ENCODE measurements around the gene CCDC34.

CCDC34 gene

DNA sequence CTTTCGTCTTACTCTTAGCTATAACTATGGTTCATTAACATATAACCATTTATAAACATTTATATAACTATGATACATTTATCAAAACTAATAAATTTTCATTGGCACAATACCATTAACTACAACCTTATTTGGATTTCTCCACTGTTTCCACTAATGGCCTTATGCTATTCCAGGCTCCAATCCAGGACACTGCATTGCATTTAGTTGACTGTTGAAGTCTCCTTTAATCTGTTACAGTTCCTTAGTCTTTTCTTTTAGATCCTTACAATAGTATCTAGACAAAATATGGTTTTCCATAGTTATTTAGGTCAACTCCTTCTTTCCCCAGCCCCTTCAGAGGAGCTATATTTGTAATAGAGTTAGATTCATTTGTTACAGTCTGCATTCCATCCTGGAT, 47.2 kb downstream of the CCDC34 start:
- DNase-seq = no peak

DNA sequence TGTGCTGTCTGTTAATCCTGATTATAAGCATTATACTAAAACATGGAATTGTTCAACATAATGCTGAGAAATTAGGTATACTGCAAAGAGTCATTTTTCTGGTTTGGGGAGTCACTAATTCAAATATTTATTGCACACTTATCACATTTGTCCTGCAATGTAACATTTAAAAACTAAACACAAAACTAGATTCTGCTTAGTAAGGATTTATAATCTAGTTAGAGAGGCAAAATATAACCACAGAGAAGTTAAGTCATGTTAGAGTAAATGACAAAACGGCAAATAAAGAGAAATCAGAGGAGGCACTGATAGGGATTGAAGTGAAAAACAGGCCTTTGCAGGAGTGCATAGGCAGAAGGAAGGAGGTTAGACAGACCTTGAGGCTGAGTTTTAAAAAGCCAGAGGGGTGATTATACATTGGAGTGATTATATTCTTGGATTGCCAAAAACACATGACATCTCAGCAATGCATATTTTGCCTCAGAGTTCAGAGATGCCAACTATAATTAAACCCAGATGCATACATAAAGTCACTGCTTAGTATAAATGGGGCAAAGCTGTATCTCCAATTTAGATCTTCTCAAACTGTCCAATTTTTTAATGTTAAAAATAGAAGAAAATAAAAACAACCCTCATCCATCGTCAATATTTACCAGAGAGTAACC, 49.7 kb downstream of the CCDC34 start:
- DNase-seq = no peak

DNA sequence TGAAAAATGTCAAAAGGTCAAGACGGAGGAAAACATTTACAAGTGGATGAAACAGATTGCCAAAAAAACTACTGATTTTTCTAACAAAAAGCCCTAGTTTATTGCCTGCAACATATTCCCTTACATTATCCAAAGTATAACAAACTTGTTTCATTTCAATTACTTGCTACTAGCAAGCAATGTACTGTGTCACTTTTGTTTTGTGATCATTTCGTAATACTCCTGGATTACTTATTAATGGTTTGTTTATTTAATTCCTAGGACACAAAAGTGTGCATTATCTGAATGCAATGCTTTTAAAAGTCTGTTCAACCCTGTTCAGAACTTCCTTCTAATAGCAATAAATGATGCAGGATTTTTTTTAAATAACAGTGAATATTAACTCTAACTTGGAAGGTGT, 50.9 kb downstream of the CCDC34 start:
- no peak for DNase-seq

DNA sequence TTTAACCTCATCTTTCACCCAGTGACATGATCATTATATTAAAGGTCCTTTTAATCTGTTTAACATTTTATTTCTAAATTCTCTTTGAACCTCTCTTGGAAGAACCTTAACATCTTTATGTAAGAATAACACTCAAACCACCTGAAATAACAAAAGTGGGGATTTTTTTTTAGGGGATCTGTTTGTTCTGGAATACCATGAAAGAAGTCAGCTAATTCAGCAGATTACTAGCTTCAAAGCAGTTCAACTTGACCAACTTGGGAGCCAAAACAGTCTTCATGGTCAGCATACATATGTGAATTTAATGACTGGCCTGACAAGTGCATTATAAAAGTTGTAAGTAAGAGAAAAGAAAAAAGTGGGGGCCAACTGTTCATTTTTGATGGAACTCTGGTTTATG, 52.3 kb downstream of the CCDC34 start:
- no peak for DNase-seq

DNA sequence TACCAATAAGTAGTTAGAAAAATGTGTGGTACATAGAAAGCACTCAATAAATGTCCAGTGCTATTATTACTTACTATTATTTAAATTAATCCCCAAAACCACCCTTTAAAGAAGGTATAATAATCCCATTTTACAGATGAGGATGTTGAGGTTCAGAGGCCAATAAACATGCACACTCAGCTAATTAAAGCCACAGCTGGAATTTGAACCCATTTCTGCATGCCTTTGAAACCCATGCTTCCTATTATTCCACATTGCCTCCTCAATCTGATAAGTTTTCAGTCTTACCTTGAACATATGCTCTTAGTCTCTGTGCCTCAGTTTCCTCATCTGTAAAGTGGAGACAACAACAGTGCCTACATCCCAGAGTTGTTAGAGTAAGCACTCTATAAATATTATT, 52.8 kb downstream of the CCDC34 start:
- DNase-seq = no peak

DNA sequence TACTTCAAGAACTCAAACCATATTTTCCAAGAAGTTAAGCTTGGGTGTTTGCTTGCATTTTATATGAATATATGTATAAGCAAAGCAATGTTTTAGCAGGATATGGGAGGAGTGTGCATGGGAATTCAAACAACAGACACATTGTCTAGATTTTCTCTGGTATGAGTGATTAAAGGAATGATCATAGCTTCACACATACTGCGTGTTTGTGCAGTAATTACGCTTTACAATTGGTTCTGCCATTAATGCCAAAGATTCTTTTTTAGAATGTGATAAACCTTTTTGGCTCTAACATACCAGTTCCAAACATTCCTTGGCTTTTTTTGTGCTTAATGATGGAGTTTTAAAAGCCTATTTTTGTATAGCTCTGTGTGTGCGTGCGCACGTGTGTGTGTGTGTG, 54.0 kb downstream of the CCDC34 start:
- DNase-seq = no peak

DNA sequence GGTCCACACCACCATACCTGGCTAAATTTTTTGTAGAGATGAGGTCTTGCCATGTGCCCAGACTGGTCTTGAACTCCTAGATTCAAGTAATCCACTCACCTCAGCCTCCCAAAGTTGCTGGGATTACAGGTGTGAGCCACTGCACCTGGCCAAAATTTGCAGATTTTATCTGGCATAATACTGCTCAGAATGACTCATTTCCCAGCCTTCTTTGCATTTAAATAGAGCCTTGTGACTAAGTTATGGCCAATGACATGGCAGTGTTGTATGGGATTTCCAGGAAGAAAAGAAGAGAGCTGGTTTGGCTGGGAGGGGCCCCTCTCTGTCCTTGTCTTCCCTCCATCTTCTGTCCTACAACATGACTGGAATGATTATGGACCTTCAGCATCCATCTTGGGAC, 55.8 kb downstream of the CCDC34 start:
- DNase-seq = no peak

DNA sequence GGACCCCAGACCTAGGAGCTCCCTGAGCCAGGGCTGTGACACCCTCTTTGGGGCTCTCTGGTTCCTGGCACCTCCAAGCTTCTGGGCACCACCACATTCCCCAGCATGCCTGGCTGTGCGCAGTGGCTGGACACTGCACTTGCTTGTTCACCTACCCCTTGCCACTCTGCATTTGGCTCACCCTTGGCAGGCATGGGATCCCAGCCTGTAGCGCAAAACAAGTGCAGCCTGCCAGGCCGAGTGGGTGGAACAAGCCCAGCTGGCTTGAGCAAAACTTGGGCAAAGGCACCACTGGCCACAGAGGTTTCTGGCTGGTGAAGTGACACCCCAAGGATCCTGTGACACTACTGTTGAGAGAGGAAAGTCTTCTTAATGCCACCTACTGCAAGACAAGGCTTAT, 57.3 kb downstream of the CCDC34 start:
- no peak for DNase-seq

DNA sequence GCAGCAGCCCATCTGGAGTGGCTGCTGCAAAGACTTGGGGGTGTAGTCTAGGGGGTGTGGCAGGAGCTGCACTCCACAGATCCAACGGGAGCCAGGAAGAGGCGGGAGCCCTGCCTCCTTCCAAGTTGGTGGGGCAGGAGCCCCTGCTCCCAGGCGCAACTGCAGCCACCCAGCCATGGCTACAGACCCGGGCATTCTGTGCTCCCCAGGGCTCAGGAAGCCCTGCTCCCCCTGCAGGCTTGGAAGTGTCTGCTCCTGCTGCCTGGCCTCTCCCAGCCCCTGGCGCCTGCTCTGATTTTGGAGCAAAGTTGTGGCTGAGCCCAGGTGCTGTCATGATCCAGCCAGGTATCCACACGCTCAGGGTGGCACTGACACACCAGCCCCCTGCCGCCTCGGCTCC, 58.5 kb downstream of the CCDC34 start:
- no peak for DNase-seq

DNA sequence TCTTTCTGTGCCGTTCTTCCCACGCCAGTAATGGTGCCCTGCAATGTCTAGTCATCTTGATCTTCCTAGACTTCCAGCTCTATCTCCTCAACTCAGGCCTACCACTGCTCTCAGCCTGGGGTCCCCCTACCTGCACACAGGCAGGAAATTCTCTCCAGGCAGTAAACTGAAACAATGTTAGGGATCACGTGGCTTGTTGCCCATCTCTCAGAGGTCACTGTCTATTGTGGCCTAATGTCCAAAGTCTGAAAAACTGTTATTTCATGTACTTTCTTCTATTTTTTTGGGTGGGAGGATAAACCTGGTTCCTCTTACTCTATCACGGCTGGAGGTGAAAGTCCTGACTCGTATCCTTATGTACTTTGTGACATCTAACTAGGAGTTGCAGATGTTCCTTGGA, 59.1 kb downstream of the CCDC34 start:
- no peak for DNase-seq

DNA sequence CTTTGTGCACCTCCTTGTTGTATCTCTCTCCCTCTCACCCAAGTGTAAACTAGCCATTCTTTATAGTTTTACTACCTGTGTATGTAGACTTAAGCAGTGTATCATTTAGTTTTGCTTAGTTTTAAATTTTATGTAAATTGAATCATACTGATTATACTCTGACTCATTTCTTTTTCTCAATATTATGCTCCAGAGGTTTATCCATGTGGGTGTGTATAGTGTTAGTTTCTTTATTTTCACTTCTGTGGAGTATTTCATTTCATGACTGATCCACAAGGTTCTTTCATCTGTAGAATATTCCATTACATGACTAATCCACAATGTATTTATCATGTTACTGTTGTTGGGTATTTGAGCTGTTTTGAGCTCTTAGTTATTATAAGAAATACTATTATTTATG, 62.0 kb downstream of the CCDC34 start:
- DNase-seq = no peak

DNA sequence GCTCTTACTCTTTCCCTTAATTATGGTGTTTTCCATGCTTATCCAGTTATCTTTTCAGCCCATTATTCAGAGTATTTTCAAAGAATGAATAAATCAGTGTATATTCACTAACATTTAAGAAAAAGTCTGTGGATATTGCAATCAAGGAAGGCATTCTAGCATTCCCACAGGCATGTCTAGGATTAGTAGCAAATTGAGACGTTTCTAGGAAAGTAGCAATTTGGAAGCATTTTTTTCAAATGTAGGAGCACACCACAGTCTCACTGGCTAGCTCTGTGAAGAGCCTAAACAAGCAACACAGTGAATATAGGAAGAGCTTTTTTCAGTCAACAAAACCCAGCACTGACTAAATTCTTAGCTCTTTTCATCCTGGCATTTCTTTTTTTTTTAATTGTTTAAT, 65.4 kb downstream of the CCDC34 start:
- no peak for DNase-seq

DNA sequence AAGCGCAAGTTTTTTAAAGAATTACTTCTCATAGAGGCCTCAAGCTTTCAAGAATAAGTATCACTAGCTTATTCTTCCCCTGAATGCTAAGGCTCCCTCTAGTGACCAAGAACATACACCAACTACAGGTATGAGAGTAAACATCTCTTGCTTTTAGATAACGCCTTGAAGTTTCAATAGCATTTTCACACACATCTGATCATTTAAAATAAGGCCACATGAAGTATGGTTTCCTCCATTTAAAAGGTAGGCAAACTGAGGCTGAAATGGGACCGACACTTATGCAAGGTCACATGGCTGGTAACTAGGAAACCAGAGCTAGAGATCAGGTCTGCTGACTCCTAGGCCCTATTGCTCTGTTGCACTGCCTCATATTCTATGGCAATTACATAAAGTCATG, 66.5 kb downstream of the CCDC34 start:
- no peak for DNase-seq

DNA sequence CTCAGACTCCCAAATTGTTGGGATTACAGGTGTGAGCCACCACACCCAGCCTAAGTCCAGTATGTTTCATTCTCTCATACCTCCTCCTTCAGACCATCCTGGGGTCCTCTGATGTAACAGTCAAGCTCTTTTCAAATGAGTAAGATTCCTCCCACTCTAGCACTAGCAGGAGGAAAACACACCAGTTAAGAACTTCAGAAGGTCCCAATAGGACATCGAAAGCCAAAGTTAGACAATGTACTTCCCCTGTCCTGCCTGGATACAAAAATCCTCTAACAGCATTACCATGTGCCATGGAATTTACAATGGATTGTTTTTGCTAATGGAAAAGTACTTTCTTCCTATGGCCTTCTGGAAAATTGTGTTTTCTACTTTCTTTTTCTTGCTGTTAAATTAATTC, 67.1 kb downstream of the CCDC34 start:
- no peak for DNase-seq

DNA sequence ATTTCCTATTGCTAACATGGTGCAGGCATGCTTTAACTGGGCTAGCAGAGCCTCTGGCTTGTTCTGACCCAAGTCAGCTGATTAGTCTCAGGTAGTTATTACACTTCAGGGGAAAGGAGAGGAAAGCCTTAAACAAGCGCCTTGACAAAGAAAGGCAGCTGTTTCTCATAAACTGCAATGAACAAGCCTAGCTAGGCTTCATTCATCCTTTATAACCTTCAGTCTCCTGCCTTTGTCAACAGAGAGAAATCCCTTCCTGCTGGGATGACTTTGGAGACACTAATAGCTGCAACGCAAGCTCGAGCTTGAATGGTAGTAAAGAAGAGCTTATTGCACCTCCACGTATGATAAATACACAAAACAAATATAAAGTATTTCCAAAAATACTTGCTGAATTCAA, 68.4 kb downstream of the CCDC34 start:
- no peak for DNase-seq

DNA sequence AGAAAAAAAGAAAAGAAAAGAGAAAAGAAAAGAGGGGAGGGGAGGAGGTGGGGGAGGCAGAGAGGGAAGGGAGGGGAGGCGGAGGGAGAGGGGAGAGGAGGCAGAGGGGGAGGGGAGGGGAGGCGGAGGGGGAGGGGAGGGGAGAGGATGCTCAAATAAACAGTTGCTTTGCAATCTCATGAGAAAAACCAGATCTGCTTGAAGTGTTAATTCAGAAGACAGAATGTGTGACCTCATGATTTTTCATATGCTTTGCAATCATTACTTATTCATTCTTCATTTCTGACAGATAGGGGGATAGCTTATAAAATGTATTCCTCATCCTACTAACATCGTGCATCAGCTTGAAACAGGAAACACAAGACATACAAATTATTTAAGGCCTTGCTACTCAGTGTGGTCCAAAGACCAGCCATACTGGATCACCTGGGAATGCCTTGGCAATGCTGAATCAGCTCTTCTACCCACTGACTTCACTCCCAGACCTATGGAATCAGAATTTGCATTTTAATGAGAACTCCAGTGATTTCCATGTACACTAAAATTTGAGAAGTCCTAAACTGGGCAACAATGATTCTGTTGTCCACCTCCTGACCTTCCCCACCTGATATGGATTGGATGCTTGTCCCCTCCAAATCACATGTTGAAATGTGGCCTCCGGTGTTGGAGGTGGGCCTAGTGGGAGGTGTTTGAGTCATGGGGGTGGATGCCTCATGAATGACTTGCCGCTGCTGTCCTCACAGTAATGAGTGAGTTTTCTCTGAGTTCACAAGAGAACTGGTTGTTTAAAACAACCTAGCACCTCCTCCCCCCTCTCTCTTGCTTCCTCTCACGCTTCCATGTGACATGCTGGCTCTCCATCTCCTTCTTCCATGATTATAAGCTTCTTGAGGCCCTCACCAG, 69.2 kb downstream of the CCDC34 start:
- no peak for DNase-seq

DNA sequence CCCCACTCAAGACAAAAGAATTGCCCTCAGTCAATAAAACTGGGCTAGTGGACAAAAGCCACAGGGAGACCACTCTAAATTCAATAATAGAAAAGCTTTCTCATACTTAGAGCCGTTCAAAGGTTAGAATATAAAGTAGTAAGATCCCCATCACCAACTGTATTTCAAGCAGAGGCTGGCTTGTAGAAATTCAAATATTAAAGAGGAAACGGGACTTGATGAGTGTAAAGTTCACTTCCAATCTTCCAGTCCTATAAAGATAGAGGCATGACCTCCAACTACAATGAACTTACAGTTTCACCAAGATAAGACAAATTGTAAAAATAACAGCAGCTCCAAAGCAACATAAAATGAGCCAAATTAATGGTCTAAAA, 70.4 kb downstream of the CCDC34 start:
- no peak for DNase-seq

DNA sequence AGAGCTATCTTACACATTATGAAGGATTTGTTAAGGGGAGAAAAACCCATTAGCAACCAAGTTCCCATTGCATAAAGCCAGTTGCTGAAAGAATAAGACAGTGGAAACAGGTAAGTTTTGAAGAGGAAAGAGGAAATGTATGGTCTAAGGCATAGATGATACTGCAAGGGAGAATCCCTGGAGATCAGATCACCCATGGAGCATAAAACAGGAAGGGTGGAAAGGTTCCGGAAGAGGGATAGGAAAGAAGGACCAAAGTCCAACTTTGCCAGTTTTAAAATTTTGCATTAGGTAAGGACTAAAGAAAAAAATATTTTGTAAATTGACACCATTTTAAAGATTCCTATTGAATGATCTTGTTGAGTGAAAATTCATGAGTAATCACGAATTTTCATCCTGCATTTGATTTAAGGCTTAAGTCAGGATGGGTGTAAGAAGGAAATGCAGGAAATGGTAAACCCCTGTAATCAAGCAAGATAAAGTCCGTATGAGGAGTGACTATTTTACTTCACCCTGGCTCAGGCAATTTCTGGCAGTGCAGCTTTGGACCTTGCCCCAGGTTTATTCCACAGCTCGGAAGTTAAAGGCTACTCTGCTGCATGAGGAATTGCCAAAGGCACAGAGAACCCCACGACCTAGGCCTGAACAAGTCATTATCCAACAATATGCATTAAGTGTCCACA, 70.9 kb downstream of the CCDC34 start:
- DNase-seq = no peak

DNA sequence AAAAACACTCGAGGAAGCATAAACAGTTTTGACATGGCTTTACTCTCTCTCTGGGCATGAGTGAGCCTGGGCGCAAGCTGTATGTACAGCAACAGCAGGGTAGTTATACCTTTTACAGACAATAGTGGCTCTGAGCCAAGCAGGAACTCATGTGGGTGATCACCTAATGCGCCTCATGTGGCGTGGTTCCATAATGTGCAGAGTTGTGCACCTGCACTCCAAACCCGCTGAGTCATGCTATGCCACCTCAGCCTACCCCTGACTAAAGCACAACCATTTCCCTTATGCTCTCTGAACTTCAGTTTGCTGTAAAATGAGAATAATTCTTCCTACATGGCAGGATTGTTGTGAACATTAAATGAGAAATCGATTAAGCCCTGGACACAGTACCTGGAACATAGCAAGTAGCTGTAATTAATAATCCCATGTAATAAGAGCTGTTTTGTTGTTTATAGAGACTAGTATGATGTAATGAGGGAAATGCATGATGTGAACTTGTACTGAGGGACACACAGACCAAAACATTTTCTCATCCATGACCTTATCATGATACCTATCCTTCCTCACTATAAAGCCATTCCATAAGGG, 71.6 kb downstream of the CCDC34 start:
- no peak for DNase-seq

DNA sequence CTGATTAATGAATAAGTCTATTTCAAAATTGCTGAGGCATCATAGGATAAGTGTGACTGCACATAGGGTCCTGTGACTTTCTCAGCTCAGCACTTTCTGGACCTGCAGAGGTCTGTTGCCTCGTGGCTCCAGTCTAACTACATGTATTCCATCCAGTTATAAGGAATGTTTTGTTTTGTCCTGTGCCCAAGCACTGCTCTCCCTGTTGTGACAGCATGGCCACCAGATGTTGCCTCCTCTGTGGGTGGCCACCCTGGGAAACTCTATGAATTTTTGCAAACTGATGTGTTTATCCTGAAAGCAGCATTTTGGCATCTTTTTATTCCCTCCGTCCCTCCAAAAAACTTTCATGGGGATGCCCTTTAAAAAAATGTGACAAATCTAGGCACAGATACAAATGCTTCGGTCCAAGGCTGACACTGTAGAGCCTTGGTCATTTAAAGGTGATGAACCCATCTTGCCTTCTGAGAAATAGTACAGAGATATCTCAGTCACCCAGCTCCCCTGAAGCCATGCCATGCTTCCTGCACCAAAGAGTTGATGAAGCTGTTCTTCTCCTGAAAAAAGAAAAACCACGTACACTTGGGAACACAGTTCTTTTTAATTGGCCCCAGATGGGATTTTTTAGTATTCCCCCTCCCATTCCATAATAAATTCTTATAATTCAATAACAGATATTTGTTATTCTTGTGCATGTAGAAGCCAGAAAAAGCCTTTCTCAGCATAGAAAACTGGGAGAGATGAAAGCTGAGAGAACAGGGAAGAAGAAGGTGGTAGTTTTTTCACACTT, 72.6 kb downstream of the CCDC34 start:
- DNase-seq = no peak

All from stimulated activated CD4-positive, alpha-beta T cell treated with anti-CD3 and anti-CD28 coated beads, Interleukin-2, amount 100 ng/mL, for 48 hours (primary cell).